OCI-LY1 (cell line): ENCODE measurements around the gene CHID1.

Experiments
- H2AFZ ChIP-seq: fragments of 200-600 bp; sonication (generic), shearing (Covaris generic); 2 replicates; pipeline ENCODE4 v1.6.0; 2014; ENCODE audit warnings: antibody characterized with exemption, mild to moderate bottlenecking, low read length
- H3F3A ChIP-seq: fragments of 200-600 bp; sonication (generic), shearing (Covaris generic); 2 replicates; pipeline ENCODE4 v1.6.0; 2014; ENCODE audit warnings: mild to moderate bottlenecking, antibody characterized with exemption, low read length, moderate library complexity; ENCODE audit not compliant: insufficient read depth
- H3K27ac ChIP-seq: fragments of 200-600 bp; sonication (generic); 2 replicates; pipeline ENCODE4 v1.5.1; 2014; ENCODE audit warnings: low read length, mixed run types, mild to moderate bottlenecking, low read depth; ENCODE audit not compliant: poor library complexity, severe bottlenecking
- H3K27me3 ChIP-seq: fragments of 200-600 bp; sonication (generic); 2 replicates; pipeline ENCODE4 v1.6.0; 2014; ENCODE audit warnings: antibody characterized with exemption, mild to moderate bottlenecking, low read length, moderate library complexity; ENCODE audit not compliant: insufficient read depth
- H3K36me3 ChIP-seq: fragments of 200-600 bp; sonication (generic); 2 replicates; pipeline ENCODE4 v1.6.1; 2014; ENCODE audit warnings: mild to moderate bottlenecking, antibody characterized with exemption, low read length, moderate library complexity, mixed read lengths; ENCODE audit not compliant: insufficient read depth
- H3K4me1 ChIP-seq: fragments of 200-600 bp; sonication (generic); 2 replicates; pipeline ENCODE4 v1.5.1; 2014; ENCODE audit warnings: mild to moderate bottlenecking, low read length, moderate library complexity; ENCODE audit not compliant: insufficient read depth, severe bottlenecking
- H3K4me2 ChIP-seq: fragments of 200-600 bp; sonication (generic), shearing (Covaris generic); 2 replicates; pipeline ENCODE4 v1.6.1; 2014; ENCODE audit warnings: low read length
- H3K4me3 ChIP-seq: fragments of 200-600 bp; sonication (generic); 2 replicates; pipeline ENCODE4 v1.5.1; 2014; ENCODE audit warnings: low read length, low read depth, mild to moderate bottlenecking, mixed read lengths; ENCODE audit not compliant: poor library complexity, severe bottlenecking
- H3K79me2 ChIP-seq: fragments of 200-600 bp; shearing (Covaris generic); 2 replicates; pipeline ENCODE4 v1.6.1; 2016; ENCODE audit warnings: mixed run types, low read length, mixed read lengths; ENCODE audit not compliant: insufficient read depth
- H3K9ac ChIP-seq: fragments of 200-600 bp; sonication (generic), shearing (Covaris generic); 2 replicates; pipeline ENCODE4 v1.6.1; 2014; ENCODE audit warnings: mild to moderate bottlenecking, low read length, mixed read lengths
- H3K9me2 ChIP-seq: fragments of 200-600 bp; sonication (generic), shearing (Covaris generic); 2 replicates; pipeline ENCODE4 v1.6.1; 2014; ENCODE audit warnings: low read depth, mild to moderate bottlenecking, low read length, mixed read lengths
- H3K9me3 ChIP-seq: fragments of 200-600 bp; shearing (Covaris generic); 2 replicates; pipeline ENCODE4 v1.6.1; 2014; ENCODE audit warnings: low read length, mixed read lengths
- H4K20me1 ChIP-seq: fragments of 200-600 bp; sonication (generic), shearing (Covaris generic); 2 replicates; pipeline ENCODE4 v1.6.0; 2016; ENCODE audit warnings: mild to moderate bottlenecking, low read length; ENCODE audit not compliant: insufficient read depth
- CTCF ChIP-seq: fragments of 200-600 bp; sonication (generic), shearing (Covaris generic); IDR thresholded peaks from 2 replicates; pipeline ENCODE4 v1.5.1; 2017; ENCODE audit warnings: mild to moderate bottlenecking, antibody characterized with exemption, low read length, moderate library complexity, mixed read lengths
- EZH2 ChIP-seq: fragments of 200-600 bp; sonication (generic), shearing (Covaris generic); IDR thresholded peaks from 2 replicates; pipeline ENCODE4 v1.8.0; 2017; ENCODE audit warnings: borderline replicate concordance, mixed run types, mild to moderate bottlenecking, antibody characterized with exemption, low read length, moderate library complexity, mixed read lengths

CHID1 gene

GRCh38 chr11:871472-871871 lies 39.1 kb downstream of the CHID1 start:
- Histone ChIP-seq H3K4me3 (no peak overlapping the region), H3K79me2 (no peaks in the 10 kb centered on the region), H3K27me3 (no peaks in the 10 kb centered on the region; the same call in 1 of the 2 replicates), H3K9me2 (no peaks in the 10 kb centered on the region), H3K4me2 (no peak overlapping the region), H2AFZ (no peak overlapping the region), H3K9ac (no peak overlapping the region), H3F3A (no peaks in the 10 kb centered on the region), H3K9me3 (no peaks in the 10 kb centered on the region), H3K4me1 (no peaks in the 10 kb centered on the region), H4K20me1 (no peaks in the 10 kb centered on the region), H3K27ac (no peak overlapping the region), H3K36me3 (no peaks in the 10 kb centered on the region; the same call in 1 of the 2 replicates)
- TF ChIP-seq EZH2: no peak
- TF ChIP-seq CTCF: no peak

GRCh38 chr11:870418-870817 lies 40.2 kb downstream of the CHID1 start:
- Histone ChIP-seq H3K27me3 (peaks cover 3% of the 10 kb centered on the region; the same call in 1 of the 2 replicates), H3F3A (no peaks in the 10 kb centered on the region), H3K4me3 (no peak overlapping the region), H3K79me2 (no peaks in the 10 kb centered on the region), H2AFZ (no peak overlapping the region), H3K9me2 (no peaks in the 10 kb centered on the region), H3K9me3 (no peaks in the 10 kb centered on the region), H3K4me2 (no peak overlapping the region), H4K20me1 (no peaks in the 10 kb centered on the region), H3K36me3 (no peaks in the 10 kb centered on the region; the same call in 1 of the 2 replicates), H3K4me1 (no peaks in the 10 kb centered on the region), H3K27ac (no peak overlapping the region), H3K9ac (no peak overlapping the region)
- TF ChIP-seq CTCF: no peak
- TF ChIP-seq EZH2: no peak

GRCh38 chr11:870127-870413 lies 40.5 kb downstream of the CHID1 start:
- Histone ChIP-seq H3K9me3 (no peaks in the 10 kb centered on the region), H4K20me1 (no peaks in the 10 kb centered on the region), H3K4me2 (no peak overlapping the region), H3K27me3 (peaks cover 6% of the 10 kb centered on the region; the same call in 1 of the 2 replicates), H3F3A (no peaks in the 10 kb centered on the region), H3K79me2 (no peaks in the 10 kb centered on the region), H3K4me3 (no peak overlapping the region), H3K36me3 (no peaks in the 10 kb centered on the region; the same call in 1 of the 2 replicates), H3K27ac (no peak overlapping the region), H3K4me1 (no peaks in the 10 kb centered on the region), H3K9me2 (no peaks in the 10 kb centered on the region), H2AFZ (no peak overlapping the region), H3K9ac (no peak overlapping the region)
- TF ChIP-seq EZH2 (no peak), CTCF (no peak)
